Measurements from ENCODE around the gene MACROD1.

MACROD1 gene, protein sequence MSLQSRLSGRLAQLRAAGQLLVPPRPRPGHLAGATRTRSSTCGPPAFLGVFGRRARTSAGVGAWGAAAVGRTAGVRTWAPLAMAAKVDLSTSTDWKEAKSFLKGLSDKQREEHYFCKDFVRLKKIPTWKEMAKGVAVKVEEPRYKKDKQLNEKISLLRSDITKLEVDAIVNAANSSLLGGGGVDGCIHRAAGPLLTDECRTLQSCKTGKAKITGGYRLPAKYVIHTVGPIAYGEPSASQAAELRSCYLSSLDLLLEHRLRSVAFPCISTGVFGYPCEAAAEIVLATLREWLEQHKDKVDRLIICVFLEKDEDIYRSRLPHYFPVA

DNA sequence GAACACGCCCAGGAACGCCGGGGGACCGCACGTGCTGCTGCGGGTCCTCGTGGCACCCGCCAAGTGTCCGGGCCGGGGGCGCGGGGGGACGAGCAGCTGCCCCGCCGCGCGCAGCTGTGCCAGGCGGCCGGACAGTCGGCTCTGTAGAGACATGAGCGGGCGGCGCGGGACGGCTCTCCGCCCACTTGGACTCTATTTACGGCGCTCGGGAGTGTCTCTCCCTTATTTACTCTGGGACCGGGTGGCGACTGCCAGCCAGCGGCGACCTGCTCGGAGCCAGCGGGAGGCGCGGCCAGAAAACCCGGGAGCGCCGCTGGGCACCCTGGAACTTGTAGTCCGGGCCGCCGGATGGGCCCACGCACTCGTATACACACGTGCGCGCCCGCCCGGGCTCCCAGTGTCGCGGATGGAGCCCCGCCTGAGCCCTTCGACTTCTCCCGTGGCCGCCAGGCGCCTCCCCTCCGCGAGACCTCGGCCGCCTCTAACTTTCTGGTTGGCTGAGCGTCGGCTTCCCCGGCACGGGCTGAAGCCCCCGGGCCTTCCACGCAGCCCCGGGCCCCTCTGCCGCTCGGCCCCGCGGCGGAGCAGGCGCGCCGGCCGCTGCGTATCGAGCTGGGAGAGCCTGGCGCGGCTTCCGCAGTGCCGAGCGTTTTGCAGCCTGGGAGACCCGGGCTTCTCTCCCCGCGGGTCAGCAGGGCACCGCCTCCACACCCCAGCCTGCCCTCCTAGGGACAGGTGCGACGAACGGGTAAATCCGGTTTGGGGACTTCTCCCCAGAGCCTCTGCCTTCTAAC is at the start of gene MACROD1:
Gene MACROD1, minus strand, starts transcription at position 272 of the 794 bp plus-strand sequence. Its CDS starts 119 bp downstream, at position 153.
- DNase-seq: peak; percentile 78

DNA sequence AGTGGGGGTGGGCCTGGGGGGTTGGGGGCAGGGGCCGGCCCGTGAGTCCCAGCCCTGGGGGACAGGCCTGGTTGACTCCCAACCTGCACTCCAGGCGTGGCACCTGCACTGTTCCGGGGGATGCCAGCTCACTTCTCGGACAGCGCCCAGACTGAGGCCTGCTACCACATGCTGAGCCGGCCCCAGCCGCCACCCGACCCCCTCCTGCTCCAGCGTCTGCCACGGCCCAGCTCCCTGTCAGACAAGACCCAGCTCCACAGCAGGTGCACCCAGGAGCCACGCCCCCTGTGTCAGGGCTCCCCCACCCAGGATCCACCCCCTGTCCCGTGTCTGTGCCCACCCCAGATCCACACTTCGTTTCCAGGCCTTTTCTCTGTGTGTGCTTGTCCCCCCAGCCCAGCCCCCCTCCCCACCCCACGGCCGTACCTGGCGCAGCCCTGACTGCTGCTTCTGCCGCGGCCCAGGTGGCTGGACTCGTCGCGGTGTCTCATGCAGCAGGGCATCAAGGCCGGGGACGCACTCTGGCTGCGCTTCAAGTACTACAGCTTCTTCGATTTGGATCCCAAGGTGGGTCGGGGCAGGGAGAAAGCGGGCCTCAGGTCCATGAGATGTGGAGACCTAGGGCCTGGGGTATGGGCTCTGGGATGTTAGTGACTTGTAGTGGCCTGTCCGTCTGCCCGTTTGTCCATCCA is 45.4 kb upstream of the MACROD1 start:
- no peak for DNase-seq

DNA sequence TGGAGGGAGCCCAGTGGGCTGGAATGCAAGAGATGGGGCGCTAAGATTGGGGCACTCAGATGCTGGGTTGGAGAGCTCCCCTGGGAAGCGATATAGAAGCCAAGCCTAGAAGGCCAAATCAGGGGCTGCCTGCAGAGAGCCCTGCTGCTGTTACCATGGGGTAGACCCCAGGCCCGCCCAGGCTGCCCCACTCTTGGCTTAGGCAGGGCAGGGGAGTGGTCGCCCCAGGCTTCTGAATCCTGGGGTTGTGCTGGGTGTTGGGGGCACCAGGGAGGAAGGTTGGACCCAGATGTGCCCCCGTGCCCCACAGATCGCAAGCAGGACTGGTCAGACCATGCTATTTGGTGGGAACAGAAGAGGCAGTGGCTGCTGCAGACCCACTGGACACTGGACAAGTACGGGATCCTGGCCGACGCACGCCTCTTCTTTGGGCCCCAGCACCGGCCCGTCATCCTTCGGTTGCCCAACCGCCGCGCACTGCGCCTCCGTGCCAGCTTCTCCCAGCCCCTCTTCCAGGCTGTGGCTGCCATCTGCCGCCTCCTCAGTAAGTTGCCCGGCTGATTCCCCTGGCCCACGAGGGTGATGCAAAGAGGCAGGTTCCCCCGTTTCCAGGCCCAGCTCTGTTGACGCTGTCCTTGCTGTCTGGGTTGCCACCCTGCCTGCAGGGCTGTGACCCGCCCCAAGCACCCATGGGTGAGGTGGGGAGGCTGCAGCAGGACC is 44.5 kb upstream of the MACROD1 start:
- no peak for DNase-seq

DNA sequence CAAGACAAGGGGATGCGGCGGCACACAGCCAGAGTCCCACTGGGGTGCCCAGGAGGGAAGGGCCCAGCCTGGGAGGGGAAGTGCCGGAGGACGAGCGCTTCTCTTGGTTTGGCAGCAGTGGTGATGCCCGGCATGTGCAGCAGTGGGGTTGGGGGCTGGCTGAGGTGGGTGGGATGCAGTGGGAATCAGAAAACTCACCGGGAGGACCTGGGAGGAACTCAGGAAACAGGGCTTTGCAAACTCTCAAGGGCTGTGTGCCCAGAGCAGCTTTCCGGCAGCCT is 43.6 kb upstream of the MACROD1 start:
- no peak for DNase-seq

DNA sequence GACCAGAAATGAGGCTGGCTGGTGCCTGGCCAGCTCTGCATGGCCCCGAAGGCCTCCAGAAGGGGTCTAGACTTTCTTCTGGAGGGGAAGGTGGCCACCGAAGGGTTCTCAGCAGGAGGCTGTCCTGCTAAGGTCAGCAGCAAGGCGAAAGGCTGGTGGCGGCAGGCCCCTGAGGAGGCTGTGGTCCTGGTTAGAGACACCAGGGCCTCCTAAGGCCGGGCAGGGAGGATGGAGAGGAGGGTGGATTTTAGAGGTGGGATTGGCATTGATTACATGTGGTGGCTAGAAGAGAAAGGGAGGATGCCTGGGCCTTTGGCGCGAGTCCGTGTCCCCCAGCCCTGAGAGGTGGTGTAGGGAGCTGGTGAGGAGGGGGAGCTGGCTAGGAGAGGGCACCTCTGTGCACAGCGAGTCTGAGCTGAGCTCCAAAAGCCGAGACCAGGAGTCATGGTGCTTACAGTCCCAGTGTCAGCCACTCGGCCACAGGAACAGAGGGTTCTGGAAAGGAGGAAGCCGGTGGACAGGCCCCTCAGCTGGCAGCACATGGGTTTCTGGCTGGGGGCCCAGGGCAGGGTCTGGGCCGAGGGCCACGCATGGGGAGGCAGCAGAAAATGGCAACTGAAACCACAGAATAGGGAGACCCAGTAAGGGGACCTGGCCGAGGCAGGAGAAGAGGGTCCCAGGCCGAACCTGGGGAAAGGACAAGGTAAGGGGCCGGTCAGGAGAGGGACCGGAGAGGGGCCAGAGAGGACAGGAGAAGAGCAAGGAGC is 43.1 kb upstream of the MACROD1 start:
- no peak for DNase-seq

DNA sequence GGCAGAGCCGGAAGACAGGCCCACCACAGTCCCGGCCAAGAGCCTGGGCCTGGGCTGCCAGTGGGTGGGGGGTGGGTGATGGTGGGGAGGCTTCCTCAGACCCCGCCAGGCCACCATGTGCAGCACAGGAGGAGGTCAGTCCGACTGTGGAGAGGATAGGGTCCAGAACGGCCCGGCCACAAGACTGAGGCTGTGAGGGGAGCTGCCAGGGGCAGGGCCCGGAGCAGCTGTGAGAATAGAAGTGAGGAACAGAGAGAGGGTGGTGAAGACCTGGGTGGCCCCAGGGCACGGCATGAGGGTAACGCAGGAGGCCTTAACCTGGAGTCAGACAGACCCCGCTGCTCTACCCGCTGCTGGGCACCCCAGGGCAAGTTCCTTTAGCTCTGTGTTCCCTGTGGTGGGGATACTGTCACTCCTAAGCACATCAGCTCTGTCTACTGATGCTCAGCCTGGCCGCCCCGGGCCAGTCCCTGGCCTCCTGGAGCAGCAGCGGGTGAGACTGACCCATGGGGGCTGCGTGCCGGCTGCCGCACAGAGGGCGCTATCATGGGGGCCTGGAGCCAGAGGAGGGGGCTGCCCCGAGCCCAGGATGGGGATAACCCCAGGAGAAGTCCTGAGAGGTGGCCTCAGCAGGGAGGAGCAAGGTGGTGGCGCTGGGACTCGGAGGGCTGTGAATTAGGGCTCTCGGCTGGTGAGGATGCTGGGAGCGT is 42.3 kb upstream of the MACROD1 start:
- DNase-seq: no peak

DNA sequence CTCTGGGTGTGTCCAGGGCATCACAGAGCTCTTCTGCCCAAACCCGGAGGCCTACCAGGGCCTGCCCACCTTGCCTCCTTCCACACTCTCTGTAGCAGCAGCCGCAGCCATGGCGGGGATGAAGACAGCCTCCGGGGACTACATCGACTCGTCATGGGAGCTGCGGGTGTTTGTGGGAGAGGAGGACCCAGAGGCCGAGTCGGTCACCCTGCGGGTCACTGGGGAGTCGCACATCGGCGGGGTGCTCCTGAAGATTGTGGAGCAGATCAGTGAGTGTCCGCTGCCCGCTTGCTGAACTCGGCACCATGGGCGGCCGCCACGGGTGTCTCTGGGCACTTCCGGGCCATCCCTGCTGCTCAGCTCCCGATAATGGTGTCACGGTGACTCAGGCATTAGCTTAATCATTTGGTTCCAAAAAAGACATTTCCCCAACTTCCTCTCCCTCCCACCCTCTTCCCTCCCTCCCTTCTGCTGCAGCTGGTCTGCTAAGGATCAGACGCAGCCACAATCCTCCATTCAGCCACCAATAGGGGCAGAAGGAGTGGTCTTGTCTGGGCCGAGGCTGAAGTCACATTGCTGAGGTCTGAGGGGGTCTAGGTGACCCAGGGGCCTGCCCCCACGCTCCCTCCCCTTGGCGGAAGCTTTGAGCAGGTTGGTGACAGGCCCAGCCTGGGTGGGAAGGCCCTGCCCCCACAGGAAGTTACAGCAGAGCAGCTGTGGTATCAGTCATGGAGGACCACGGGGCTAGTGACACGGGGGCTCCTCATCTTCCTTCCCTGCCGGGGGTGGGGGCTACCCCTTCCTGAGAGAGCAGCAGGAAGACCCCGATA is 41.6 kb upstream of the MACROD1 start:
- DNase-seq: no peak

DNA sequence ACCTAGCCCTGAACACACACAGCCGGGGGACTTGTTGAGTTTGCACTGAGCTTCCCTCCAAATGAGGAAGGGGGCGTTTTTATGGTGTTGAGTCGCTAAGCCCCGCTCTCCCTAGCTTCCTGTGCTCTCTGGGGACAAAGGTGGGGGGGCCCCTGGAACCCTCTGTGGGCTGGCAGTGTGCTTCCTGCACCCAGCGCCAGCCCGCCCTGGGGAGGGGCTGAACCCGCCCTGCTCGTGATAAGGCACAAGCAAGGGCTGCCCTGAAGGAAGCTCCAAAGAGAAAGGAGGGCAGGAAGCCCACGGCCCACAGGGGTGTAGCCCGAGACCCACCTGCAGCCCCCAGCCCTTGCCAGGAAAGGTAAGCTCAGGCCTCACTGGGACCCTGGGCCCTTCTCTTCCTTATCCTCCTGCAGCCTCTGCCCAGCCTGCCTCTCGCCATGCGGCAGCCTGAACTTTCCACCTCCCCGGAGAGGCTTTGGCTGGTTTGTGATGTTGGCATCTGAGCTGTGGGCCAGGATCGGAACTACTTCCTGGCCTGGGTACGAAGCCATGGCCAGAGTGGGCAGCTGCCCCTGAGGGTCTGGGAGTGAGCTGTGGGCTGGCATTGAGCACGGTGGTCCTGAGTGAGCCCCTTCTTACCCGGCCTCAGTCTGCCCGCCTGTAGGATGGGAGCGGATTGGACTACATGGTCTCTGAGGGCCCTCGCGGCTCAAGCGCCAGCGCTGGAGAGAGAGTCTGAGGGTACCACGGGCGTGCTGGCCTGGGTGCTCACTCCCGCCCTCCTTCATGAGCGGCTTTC is 40.7 kb upstream of the MACROD1 start, which contains the start of gene FERMT3:
Gene FERMT3, plus strand, starts transcription at position 265 of the 799 bp plus-strand sequence. CDS start 644 bp downstream, outside the sequence.
- no peak for DNase-seq

DNA sequence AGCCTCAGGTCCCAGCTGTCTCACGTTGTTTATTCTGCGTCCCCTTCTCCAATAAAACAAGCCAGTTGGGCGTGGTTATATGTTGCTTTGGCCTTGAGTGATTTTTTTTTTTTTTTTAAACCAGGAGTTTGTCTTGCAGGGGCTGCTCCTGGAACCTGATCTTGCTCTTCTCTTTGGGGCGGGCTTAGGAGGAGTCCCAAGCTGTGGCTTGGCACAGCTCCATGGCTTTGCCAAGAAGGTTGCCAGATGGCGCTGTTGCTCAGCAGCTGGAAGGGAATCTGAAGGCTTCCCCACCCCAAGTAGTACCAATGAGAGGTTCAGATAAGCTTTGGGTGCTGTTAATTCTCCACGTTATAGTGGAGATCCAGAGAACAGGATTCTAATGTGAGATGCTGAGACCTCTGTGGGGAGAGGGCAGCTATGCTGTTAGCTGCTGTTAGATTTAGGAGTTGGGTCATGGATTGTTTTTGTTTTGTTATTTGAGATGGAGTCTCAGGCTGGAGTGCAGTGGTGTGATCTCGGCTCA is 38.6 kb upstream of the MACROD1 start:
- peak; percentile 97 for DNase-seq

DNA sequence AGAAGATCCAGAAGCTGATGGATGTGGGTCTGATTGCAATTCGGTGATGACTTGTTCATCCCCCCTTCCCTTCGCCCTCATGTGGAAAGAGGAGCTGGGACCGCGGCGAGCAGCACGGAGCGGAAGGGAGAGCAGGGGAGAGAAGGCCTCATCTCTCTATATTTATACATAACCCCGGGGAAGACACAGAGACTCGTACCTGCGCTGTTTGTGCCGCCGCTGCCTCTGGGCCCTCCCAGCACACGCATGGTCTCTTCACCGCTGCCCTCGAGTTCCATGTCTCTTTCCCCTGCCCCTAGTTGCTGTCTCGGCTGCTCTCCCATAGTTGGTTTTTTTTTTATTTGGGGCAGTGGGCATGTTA is 38.1 kb upstream of the MACROD1 start:
- DNase-seq: no peak

DNA sequence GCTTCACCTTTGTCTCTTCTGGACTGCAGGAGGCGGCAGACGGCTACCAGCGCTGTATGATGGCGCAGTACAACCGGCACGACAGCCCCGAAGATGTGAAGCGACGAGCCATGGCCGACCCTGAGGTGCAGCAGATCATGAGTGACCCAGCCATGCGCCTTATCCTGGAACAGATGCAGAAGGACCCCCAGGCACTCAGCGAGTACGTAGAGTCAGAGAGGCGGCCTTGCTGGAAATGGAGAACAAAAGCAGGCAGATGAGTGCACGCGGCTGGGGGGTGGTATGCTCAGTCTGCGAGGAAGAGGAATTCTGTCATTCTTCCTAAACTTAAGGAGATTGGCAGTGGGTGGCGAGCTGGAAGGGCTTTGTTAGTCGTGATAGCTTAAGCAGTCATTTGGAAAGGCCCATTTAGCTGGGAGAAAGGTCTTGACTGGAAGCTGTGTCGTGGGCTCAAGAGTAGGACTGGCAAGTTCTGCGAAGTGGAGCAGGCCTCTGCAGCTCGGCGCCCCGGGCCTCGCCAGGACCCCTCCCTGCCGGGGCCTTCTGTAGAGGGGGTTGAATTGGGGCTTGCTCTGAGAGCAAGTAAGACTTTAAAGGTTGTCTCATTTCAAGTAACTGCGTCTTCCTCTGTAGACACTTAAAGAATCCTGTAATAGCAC is 37.6 kb upstream of the MACROD1 start:
- no peak for DNase-seq

DNA sequence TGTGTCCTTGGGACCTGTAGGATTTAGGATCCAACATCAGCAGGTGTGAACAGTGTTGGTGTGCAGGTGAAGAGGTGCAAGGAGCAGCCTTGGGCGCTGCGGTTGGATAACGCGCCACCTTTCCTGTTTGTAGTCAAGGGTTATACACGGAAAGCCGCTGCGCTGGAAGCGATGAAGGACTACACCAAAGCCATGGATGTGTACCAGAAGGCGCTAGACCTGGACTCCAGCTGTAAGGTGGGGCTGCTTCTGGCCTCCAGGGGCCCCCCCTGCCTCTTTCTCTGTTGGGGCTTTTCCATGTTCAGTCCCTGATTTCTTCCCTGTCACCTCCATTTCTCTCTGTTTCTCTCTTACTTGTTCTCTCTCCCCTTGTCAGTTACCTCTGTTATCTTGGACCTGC is 37.1 kb upstream of the MACROD1 start:
- no peak for DNase-seq

DNA sequence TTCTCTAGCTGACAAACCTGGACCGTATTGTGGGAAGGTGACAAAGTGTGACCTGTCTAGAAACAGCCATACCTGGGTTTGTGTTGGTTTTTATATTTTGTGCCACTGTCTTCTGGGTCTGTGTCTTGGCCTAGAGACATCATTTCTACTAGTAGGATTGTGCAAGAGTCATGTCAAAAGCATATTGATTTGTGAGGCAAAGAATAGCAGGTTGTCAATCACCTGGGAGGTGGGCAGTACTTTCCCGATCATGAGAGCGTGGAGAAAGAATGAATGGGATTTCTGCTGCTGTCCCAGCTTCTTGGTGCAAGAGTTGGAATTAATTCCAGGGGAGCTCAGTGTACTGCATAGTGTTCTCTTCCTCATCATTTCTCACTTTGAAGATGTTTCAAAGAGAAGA is 35.6 kb upstream of the MACROD1 start:
- DNase-seq: no peak

DNA sequence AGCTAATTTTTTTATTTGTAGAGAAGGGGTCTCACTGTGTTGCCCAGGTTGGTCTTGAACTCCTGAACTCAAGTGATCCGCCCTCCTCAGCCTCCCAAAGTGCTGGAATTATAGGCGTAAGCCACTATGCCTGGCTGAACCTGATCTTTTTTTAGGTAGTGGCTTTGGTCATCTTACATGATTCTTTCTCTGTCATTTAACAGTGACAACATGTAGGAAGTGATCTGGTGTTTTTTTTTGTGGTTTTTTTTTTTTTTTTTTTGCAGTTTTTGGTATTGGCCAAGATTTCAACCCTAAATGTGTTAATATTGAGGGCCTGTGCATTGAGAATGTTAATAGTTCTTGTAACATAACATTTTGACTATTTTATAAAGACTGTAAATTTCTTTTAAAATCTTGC is 32.6 kb upstream of the MACROD1 start:
- no peak for DNase-seq

DNA sequence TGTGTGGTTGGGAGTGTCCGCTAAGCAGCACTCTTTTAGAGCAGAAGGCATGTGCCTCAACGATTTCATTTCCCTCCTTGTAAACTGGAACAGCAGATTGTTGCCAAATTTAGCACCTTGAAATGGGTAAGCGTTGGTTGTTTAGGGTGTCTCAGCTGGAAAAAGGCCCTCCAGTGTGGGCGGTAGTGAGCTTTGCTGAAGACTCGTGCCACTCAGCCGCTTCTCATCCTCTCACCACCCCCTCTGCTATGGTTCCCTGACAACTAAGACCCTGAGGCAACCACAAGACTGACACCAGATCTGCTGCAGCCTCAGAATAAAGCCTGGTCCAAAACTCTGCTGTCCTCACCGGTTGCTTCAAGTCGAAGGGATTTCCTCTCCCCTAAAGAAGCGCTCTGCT is 30.7 kb upstream of the MACROD1 start:
- no peak for DNase-seq

DNA sequence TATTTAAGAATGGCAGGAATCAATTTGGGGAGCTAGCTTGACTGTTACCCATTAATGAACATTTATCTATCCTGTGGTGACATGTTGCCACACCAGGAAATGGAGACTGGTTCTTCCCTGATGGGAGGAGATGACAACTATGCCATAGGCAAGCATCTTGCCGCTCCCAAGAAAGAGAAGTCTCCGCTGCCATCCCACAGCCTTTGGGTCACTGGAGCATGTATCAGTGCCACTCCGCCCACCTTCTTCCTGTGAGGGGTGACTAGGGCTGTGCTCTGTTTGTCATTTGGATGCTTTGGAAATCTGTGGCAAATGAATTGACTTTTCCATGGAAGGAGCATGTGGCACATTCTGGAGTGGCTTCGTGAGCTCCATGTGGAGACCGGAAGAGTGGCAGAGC is 26.5 kb upstream of the MACROD1 start:
- DNase-seq: no peak

DNA sequence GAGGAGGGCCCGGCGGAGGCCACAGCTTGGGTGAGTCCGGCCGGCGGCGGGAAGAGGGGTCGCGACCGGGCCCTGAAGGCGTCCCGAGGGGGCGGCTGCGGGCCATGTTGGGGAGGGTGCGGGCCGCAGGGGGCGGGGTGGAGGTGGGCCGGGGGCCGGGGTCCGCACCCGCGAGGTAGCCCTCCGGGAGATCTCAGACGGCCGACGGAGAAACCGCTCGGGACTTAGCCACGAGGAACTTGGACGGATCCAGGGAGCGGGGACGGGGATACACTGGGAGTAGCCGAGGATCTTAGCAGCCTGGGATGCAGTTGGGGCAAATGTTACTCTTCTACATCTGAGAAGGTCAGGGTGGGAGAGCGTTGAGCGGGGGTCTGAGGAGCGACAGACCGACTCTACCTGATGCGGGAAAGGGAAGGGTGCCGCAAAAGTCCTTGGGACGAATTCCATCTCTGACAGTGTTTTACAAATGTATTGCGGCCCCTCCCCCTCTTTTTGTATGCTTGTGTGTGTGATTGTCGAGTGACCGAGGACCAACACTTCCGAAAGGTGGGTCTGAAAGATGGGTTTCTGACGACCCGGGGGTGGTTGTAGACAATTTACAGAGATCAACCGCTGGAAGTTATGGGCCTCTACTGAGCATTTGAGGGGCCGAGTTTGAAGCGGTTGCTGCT is 20.7 kb upstream of the MACROD1 start:
- DNase-seq: no peak

DNA sequence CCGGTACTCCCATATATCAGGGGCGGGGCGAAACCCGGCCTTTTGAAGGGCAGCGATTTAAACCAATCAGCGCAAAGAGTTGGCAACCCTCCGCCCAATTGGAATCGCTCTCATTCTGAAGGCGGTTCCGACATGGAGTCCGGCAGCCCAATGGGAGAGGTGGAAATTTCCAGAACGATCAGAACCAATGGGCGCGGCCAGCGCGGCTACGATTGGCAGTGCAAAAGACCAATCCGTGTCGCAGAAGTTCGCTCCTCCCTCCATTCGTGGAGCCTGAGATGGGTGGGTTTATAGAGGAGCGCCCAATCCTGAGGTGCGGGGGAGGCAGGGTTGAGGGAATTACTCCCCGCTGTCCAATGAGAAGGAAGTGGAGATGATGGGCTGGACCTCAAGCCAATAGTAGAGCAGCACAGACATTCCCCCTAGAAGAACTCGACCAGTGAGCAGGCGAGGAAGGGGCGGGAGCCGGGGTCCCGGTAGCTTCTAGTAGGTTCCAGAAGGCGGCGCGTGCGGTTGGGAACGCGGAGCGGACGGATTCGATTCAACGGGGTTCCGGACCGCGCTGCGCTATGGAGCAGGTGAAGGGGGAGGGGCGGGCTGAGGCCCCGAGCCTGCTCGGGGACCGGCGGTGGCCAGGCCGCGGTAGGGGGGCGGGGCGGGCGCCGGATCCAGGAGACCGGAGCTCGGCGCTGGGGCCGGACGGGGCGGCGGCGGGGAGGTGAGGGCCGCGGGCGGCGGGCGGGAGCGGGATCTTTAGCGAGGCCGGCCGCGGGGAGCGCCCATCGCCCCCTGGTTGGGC is 20.0 kb upstream of the MACROD1 start, which contains the start of gene STIP1:
Gene STIP1, plus strand, starts transcription at position 479 of the 799 bp plus-strand sequence. Its CDS starts 91 bp downstream, at position 570.
- DNase-seq: peak; percentile 100
